HG03520 (cell line): ENCODE measurements around the gene PRPF38B.

Source experiments
- ATAC-seq: cut with Tn5 transposase; IDR thresholded peaks from one replicate; pipeline ENCODE4 v1.9.1; 2021; ENCODE audit warnings: mild to moderate bottlenecking, moderate library complexity; ENCODE audit not compliant: unreplicated experiment

Gene PRPF38B

GRCh38 chr1:108717774-108718316 is 25.7 kb downstream of the PRPF38B start:
- no peak for ATAC-seq

- ATAC-seq: no peak
Measured at GRCh38 chr1:108718927-108719655, 27.0 kb downstream of the PRPF38B start.

GRCh38 chr1:108719656-108720435 is 27.7 kb downstream of the PRPF38B start:
- no peak for ATAC-seq

GRCh38 chr1:108722292-108722691 is 30.2 kb downstream of the PRPF38B start:
- ATAC-seq: no peak

- no peak for ATAC-seq
Measured at GRCh38 chr1:108725906-108726305, 33.8 kb downstream of the PRPF38B start.

- no peak for ATAC-seq
Measured at GRCh38 chr1:108728327-108728923, 36.3 kb downstream of the PRPF38B start.

- ATAC-seq: no peak
Measured at GRCh38 chr1:108729481-108729880, 37.4 kb downstream of the PRPF38B start.

- ATAC-seq: no peak
Measured at GRCh38 chr1:108732398-108732797, 40.3 kb downstream of the PRPF38B start.

- no peak for ATAC-seq
Measured at GRCh38 chr1:108734171-108734865, 42.2 kb downstream of the PRPF38B start.

- no peak for ATAC-seq
Measured at GRCh38 chr1:108742253-108742652, 50.1 kb downstream of the PRPF38B start.

- no peak for ATAC-seq
Measured at GRCh38 chr1:108745980-108746381, 53.9 kb downstream of the PRPF38B start.

- ATAC-seq: peak; percentile 85
Measured at GRCh38 chr1:108746382-108747170, 54.5 kb downstream of the PRPF38B start, which contains the start of gene STXBP3. Gene STXBP3, plus strand, starts transcription at chr1:108746674. Its CDS starts 64 bp downstream, at chr1:108746738.

- peak; percentile 21 for ATAC-seq
Measured at GRCh38 chr1:108747171-108747850, 55.2 kb downstream of the PRPF38B start.

GRCh38 chr1:108747898-108748297 is 55.8 kb downstream of the PRPF38B start:
- no peak for ATAC-seq

GRCh38 chr1:108749081-108749480 is 57.0 kb downstream of the PRPF38B start:
- no peak for ATAC-seq

GRCh38 chr1:108750476-108751181 is 58.5 kb downstream of the PRPF38B start:
- ATAC-seq: no peak
